ENCODE measurements around the gene TFF2.

The TFF2 gene

DNA sequence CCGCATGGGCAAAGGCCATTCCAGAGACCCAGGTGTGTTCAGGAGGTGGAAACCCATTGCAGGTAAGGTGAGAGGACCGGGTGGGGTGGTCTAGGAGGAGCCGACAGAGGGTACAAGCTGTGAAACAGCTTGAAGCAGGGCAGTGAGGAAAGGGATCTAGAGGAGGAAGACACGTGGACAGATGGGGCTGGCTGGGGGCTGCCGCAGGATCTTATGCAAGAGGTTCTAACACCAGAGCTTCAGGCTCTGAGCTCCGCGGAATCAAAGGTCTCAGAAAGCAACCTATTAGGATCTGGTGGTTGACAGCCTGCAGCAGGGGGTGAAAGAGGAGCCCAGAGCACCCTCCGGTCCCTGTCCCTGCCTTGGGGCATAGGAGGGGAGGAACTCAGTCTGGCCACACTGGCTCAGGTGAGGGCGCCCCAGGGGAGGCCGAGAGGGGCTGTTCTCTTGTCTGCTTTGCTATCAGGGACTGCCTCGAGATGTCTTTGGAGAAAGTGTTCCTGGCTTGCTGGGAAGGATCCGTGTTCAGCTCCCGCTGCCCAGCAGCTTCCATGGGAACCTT lies 13.6 kb upstream of the TFF2 start:
- no peak for DNase-seq

DNA sequence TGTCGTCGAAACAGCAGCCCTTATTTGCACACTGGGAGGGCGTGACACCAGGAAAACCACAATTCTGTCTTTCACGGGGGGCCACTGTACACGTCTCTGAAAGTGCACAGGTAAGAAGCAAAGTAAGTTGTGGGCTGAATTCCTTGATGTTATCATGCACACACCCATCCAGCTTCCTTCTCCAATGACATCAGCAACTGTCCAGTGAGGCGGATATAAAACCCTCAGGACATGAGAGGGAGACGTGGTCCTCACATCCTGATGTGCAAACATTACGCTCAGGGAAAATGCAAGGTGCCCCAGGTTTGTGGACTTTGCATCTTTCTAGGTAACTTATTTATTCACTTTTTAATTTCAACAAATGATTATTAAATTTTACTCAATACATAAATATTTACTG lies 12.5 kb upstream of the TFF2 start:
- DNase-seq, result no peak

- DNase-seq, result no peak
Observed at GRCh38 chr21:42362700-42363099, 11.9 kb upstream of the TFF2 start.

DNA sequence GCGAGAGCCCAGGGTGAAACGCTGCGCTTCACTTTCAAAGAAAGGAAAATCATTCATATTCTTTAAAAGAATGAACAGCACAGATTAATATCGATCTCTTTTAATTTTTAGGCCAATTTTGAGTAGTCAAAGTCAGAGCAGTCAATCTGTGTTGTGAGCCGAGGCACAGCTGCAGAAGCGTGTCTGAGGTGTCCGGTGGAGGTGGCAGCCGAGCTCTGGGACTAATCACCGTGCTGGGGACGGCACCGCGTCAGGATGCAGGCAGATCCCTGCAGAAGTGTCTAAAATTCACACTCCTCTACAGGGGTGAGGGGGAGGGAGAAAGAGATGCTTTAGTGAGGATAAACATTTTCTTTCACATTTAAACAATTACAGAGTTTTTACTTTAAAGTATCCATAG lies 11.4 kb upstream of the TFF2 start:
- no peak for DNase-seq

DNA sequence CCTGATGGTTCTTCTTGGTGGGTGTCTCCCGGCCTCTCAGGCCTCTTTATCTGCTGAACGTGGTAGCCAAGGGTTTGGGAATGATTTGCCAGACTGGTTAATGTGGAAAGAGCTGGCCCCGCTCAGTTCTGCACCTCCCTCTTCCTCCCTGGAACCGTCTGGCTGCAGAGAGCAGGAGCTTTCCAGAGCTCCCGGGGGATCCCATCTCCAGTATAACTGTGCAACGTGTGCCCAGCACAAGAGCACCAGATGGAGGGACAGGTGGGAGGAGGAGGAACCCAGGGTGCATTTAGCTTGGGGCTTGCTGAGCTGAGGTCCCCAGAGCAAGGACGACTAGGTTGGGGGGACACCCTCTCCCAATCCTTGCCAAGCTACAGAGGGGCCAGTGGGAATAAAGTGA lies 10.5 kb upstream of the TFF2 start:
- DNase-seq, result no peak

DNA sequence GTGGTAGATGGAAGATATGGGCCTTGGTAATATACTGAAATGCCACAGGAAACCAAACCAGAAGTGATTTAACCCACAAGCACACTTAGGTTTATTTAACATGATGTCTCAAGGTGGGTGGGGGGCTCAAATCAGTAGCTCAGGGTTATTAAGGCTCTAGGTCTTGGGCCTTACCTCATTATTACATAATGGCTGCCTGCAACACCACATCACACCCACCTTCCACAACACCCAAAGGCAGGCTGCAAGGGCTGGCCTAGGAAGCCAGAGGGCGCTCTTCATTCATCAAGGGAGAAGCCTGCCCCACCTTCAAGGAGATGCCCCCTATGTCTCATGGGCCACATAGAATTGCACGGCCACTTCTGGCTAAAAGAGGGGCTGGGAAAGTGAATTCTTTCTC lies 9.5 kb upstream of the TFF2 start:
- DNase-seq, result no peak

DNA sequence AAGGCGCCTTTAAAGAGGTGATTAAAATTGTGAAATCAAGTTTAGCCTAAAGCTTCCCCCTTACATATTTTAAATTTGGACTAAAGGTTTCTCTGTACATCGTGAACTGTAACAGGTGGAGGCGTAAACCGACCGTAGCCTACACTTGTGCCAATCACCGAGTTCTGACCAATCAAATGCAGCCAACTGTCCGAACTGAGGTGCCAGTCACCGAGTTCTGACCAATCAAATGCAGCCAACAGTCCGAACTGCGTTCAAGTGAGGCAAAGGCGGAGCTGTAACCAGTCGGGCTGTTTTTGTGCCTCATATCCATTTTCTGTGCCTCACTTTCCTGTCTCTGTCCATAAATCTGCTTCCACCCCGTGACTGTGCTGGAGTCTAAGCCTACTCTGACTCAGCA lies 8.1 kb upstream of the TFF2 start:
- DNase-seq, result no peak

DNA sequence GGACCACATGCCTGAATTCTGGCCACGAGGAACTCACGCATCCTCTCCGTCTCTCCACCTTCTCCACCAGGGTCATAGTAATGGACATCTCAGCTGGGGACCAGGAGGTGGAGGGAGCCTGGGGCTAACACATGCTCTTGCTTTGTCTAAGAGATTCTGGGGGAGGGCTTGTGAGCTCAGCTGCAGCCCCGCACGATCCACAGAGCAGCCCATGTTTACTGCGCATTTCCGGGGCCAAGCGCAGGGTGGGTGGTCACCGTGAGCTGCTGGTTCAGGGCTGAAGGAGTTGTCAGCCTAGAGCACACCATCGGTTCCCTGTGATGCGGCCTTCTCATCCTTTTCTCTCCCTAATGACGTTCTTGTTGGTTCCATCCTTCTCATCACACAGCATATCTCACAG lies 7.5 kb upstream of the TFF2 start:
- no peak for DNase-seq

- DNase-seq, result no peak
Observed at GRCh38 chr21:42357307-42357706, 6.5 kb upstream of the TFF2 start.

GRCh38 chr21:42356650-42357049 lies 5.9 kb upstream of the TFF2 start:
- DNase-seq, result no peak

DNA sequence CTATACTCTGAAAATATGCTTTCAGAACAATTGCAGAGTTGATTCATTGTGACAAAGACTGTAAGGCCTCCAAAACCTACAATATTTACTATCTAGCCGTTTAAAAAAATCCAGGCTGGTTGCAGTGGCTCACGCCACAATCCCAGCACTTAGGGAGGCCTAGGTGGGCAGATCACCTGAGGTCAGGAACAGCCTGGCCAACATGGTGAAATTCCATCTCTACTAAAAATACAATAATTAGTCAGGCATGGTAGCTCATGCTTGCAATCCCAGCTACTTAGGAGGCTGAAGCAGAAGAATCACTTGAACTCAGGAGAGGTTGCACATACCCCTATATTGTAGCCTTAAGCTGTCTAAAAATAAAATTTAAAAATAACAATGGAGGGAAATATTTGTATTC lies 5.3 kb upstream of the TFF2 start:
- DNase-seq, result no peak

DNA sequence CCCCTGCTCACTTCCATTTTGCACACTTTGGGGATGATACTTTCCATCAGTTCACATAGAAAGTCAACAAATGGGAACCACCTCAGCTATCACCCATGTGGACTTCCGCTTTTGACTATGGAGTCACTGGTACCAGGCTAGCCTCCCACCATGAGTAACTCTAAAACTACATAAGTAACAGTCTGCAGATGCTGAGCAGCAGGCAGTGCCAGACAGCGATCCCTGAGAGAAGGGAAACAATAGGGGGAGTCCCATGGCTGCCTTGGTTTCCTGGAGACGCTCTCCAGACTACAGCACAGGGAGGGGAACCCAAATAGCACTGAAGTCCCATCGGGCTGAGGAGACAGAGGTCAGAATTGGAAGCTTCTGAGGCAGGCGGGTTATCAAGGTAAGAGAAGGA lies 2.8 kb upstream of the TFF2 start:
- no peak for DNase-seq

- DNase-seq, result no peak
Observed at GRCh38 chr21:42352441-42353095, 1.8 kb upstream of the TFF2 start.

DNA sequence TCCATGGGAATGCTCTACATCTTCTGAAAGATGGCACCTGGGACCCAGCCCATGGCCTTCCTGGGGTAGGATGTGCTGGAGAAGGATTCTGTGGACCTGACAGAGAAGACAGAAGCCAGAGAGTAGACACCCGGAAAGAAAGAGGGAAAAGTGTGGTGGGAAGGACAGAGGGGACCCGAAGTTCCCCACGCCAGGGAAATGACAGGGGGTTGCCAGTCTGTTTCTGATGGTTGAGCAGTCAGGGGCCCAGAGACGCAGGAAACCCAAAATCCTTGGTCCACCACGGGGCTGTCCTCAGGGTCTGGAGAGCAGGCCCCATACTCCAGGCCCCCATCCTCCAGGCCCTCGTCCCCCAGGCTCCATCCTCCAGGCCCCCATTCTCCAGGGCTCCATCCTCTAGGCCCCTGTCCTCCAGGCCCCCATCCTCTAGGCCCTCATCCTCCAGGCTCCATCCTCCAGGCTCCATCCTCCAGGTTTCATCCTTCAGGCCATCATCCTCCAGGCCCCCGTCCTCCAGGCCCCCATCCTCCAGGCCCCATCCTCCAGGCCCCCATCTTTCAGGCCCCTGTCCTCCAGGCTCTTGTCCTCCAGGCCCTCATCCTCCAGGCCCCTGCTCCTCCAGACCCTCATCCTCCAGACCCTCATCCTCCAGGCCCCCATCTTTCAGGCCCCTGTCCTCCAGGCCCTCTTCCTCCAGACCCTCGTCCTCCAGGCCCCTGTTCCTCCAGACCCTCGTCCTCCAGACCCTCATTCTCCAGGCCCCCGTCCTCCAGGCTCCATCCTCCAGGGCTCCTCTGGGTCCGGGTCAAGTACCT lies 1.0 kb upstream of the TFF2 start:
- DNase-seq, result no peak

DNA sequence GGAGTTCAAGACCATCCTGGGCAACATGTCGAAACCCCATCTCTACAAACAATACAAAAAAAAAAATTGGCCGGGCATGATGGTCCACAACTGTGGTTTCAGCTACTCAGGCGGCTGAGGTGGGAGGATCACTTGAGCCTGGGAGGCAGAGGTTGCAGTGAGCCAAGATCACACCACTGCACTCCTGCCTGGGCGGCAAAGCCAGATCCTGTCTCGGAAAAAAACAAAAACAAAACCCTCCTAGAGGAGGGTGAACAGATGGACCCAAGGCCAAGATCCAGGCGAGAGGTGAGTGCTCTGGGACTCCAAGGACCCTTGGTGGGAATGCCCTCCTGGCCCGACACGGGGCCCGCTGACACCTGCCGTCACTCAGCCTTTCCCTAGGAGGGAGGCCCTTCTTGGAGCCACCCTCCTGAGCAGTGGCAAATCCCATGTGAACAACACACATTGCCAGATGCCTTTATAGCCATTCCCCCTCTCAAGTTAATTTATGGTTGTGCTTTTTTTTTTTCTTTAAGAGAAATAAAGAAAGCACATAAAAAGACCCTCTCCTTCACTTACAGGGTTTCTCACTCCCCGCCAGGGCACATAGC lies 380 bp downstream of the TFF2 start:
- no peak for DNase-seq

- no peak for DNase-seq
Observed at GRCh38 chr21:42349420-42350317, 1.1 kb downstream of the TFF2 start.

DNA sequence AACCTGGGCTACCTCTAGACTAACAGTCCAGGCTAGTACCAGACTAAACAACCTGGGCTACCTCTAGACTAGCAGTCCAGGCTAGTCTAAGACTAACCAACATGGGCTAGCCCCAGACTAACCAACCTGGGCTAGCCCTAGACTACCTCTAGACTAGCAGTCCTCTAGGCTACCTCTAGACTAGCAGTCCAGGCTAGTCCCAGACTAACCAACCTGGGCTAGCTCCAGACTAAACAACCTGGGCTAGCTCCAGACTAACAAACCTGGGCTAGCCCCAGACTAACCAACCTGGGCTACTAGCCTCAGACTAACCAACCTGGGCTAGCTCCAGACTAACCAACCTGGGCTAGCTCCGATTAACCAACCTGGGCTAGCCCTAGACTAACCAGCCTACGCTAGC lies 2.0 kb downstream of the TFF2 start:
- DNase-seq, result no peak

DNA sequence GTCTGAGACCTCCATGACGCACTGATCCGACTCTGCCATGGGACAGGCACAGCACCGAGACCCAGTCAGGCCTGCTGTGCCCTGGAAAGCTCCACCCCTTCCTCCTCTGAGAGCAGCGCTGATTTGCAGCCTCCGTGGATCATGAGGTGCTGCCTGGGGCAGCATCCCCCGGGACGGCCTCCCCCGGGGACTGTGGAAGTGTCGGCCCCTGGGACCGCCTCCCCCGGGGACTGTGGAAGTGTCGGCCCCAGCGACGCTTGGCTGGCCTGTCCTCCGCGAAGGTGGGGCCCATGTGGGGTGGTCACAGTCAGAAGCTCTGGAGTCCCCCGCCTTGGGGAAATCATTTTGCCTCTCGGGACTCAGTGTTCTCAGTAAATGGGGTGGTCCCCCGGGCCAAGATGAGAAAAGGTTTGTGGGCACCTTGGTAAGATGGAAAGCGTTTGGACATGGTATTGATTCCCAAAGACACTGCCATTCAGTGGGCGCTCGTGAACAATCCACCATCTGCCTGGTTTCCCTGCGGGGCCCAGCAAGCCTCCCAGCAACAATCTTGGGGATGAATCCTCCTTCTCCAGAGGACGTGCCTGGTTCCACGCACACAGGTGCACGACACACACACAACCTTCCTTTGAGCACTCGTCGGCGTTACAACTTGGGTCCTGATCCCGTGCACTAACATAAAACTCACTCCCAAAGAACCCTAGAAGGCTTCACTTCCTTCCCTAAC lies 3.0 kb downstream of the TFF2 start:
- no peak for DNase-seq

- DNase-seq, result no peak
Observed at GRCh38 chr21:42346866-42347600, 3.8 kb downstream of the TFF2 start.

- DNase-seq, result no peak
Observed at GRCh38 chr21:42346441-42346840, 4.4 kb downstream of the TFF2 start.

- no peak for DNase-seq
Observed at GRCh38 chr21:42344631-42345030, 6.2 kb downstream of the TFF2 start.

Measured in NCI-H774 (cell line).